Nephron progenitor cell (in vitro differentiated cells): Measurements from ENCODE around the gene PDXP.

Experiments
- DNase-seq: peaks from one replicate; pipeline ENCODE4 v3.0.0; 2021
- H3K27ac Mint-ChIP-seq: 2 replicates; pipeline ENCODE4 v1.8.0; 2021; ENCODE audit warnings: mild to moderate bottlenecking, moderate library complexity, mixed read lengths
- H3K27me3 Mint-ChIP-seq: 2 replicates; pipeline ENCODE4 v1.8.0; 2021; ENCODE audit warnings: mild to moderate bottlenecking, low read depth, mixed read lengths; ENCODE audit not compliant: poor library complexity
- H3K36me3 Mint-ChIP-seq: 2 replicates; pipeline ENCODE4 v1.8.0; 2021; ENCODE audit warnings: low read depth, mixed read lengths
- H3K4me1 Mint-ChIP-seq: 2 replicates; pipeline ENCODE4 v1.8.0; 2021; ENCODE audit warnings: mixed read lengths
- H3K4me3 Mint-ChIP-seq: 2 replicates; pipeline ENCODE4 v1.8.0; 2021; ENCODE audit warnings: mild to moderate bottlenecking, moderate library complexity, mixed read lengths
- H3K9me3 Mint-ChIP-seq: 2 replicates; pipeline ENCODE4 v1.8.0; 2021; ENCODE audit warnings: mild to moderate bottlenecking, moderate library complexity, mixed read lengths
- CTCF ChIP-seq: fragments of 200-600 bp; sonication (generic); IDR thresholded peaks from 2 replicates; pipeline ENCODE4 v1.5.0; 2021; ENCODE audit warnings: antibody characterized with exemption

Gene PDXP

DNA sequence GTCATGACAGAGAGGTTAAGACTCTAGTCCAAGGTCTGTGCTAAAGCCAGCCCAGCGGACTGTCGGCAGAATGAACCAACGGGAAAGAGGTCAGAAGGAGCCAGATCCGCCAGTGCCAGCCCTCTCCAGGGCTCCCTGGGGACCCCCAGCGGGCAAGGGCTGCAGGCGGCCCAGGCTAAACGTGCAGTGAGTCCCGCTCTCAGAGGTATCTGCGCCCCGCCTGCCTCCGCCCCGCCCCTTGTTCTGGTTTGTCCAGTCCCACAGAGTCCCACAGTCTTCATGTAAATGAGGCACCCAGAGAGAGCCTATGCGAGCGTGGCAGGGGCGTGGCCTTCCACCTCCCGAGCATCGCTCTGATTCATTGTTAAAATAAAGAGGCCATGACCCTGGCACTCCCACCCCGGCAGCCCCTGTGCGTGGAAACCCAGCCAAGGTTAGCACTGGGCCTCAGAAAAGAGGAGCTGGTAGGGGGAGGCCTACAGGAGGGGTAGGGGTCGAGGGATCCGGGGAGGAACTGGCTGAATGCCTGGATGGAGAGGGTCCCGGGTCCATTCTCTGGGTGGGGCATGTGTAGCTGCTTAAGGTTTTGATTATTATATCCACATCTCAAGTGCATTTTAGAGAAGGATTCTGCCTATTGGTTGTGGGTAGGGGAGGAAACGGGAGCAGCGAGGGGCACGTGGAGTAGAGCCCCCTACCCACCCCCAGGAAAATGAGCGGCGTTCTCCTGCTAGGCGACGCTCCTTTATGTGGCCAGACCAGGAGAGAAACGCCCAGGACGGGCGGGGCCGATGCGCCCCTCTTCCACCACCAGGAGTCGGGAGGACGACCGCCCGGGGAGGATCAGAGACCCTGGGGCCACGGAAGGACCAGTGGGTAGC is 38.4 kb downstream of the PDXP start, which contains the start of gene TRIOBP:
TSS of gene TRIOBP (plus strand) at position 392 of the 881 bp plus-strand sequence. CDS start 4,318 bp downstream, outside the sequence.
- peak; percentile 99 for DNase-seq
- peak; percentile 28 for TF ChIP-seq CTCF
- Mint-ChIP-seq H3K27ac (peak within 1 kb of the TSS; percentile 98), H3K36me3 (peaks cover 21% of the 10 kb centered on the region), H3K4me1 (peaks cover 35% of the 10 kb centered on the region), H3K27me3 (peaks cover 5% of the 10 kb centered on the region), H3K4me3 (peak within 1 kb of the TSS; percentile 89), H3K9me3 (no peaks in the 10 kb centered on the region)

DNA sequence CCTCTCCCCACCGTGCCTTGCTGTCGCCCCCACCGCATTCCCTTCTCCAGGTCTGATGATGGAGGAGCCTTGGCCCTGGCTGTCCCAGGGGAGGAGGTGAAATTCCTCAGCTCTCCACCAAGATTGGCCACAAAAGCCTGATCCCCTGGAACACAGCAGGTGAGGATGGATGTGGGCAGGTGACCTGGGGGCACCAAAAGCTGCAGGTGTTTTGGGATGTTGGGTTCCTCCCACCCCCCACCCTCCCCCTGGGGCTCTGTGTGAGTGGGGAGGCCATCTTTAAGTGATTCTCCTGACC is 39.0 kb downstream of the PDXP start:
- H3K4me1 Mint-ChIP-seq = peaks cover 35% of the 10 kb centered on the region
- peaks cover 21% of the 10 kb centered on the region for H3K36me3 Mint-ChIP-seq
- TF ChIP-seq CTCF = peak; percentile 5
- H3K4me3 Mint-ChIP-seq = peak overlapping the region; percentile 89
- H3K27me3 Mint-ChIP-seq = peaks cover 5% of the 10 kb centered on the region
- no peak for DNase-seq
- H3K27ac Mint-ChIP-seq = no peak overlapping the region
- H3K9me3 Mint-ChIP-seq = no peaks in the 10 kb centered on the region

DNA sequence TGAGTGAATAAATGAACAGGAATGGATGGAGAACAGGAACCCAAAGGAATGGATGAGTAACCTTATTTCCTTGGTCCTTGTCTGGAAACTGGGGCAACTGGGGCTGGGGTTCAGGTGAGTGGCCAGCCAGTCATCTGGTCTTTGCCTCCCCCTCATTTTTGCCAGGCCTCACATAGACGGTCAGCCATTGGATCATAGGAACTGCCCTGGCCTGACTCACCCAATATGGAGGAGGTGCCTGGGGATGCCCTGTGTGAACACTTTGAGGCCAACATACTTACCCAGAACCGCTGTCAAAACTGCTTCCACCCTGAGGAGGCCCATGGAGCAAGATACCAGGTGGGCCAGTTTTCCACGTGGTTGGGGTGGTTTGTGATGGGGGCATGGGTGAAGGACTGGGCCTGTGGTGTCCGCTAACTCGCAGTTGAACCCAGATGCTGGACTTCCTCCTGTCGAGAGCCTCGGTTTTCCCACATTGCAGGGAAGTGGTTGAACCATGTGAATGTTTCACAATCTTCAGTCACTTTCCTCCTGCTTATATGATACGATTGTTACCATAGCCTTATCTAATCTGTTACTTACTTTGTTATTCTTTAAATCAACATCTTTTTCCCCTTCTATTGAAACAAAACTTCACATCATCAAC is 42.7 kb downstream of the PDXP start:
- TF ChIP-seq CTCF = no peak
- H3K27ac Mint-ChIP-seq = no peak overlapping the region
- no peak for DNase-seq
- peaks cover 3% of the 10 kb centered on the region for H3K27me3 Mint-ChIP-seq
- no peak overlapping the region for H3K4me3 Mint-ChIP-seq
- peaks cover 25% of the 10 kb centered on the region for H3K4me1 Mint-ChIP-seq
- no peaks in the 10 kb centered on the region for H3K9me3 Mint-ChIP-seq
- H3K36me3 Mint-ChIP-seq = peaks cover 48% of the 10 kb centered on the region

- Mint-ChIP-seq H3K36me3 (peaks cover 64% of the 10 kb centered on the region), H3K9me3 (no peaks in the 10 kb centered on the region), H3K27ac (no peak overlapping the region), H3K4me3 (no peak overlapping the region), H3K4me1 (peaks cover 5% of the 10 kb centered on the region), H3K27me3 (no peaks in the 10 kb centered on the region)
- no peak for DNase-seq
- TF ChIP-seq CTCF = no peak
Observed at GRCh38 chr22:37703906-37704305, 45.4 kb downstream of the PDXP start.

DNA sequence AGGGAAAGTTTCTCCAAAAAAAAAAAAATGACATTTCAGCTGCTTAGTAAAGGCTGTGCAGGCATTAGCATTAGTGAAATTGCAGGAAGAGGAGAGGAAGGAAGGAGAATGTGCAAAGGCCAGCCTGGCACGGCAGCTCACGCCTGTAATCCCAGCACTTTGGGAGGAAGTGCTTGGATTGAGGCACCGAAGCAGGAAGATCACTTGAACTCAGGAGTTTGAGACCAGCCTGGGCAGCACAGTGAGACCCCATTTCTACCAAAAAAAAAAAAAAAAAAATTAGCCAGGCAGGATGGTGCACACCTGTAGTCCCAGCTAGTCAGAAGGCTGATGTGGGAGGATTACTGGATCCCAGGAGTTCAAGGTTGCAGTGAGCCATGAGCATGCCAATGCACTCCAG is 46.1 kb downstream of the PDXP start:
- no peak for TF ChIP-seq CTCF
- no peak overlapping the region for H3K27ac Mint-ChIP-seq
- DNase-seq = no peak
- no peak overlapping the region for H3K4me3 Mint-ChIP-seq
- peaks cover 65% of the 10 kb centered on the region for H3K36me3 Mint-ChIP-seq
- peaks cover 1% of the 10 kb centered on the region for H3K4me1 Mint-ChIP-seq
- H3K9me3 Mint-ChIP-seq = no peaks in the 10 kb centered on the region
- H3K27me3 Mint-ChIP-seq = no peaks in the 10 kb centered on the region
